Spleen (tissue), 11 donors: ENCODE results near the gene RFC2. TPM values are rescaled to one million over a fixed set of nuclear protein-coding genes. Genes with fewer than 3 reads are reported as not detected.

Experiments used
- DNase-seq: peaks from one replicate; pipeline ENCODE4 v3.0.0-alpha.2; 2020
- H3K27ac ChIP-seq, 8 donors: fragments of 200-600 bp; sonication (generic) in 7 of 8; 1 replicate in 4 of 8; 2 replicates in 4 of 8; pipeline versions ENCODE4 v1.5.0 to v1.8.0; 2016 to 2021; ENCODE audit warnings: inconsistent platforms in 4 of 8, mild to moderate bottlenecking in 4 of 8, moderate library complexity in 1 of 8
- H3K27me3 ChIP-seq, 7 donors: fragments of 200-600 bp; sonication (generic) in 6 of 7; replicated peaks in 1 of 7; 1 replicate in 4 of 7; 2 replicates in 3 of 7; pipeline versions ENCODE4 v1.5.0 to v1.8.0; 2016 to 2021; ENCODE audit warnings: inconsistent platforms in 3 of 7, mild to moderate bottlenecking in 1 of 7
- H3K36me3 ChIP-seq, 6 donors: fragments of 200-600 bp; sonication (generic) in 5 of 6; 1 replicate in 4 of 6; 2 replicates in 2 of 6; pipeline versions ENCODE4 v1.5.0 to v1.8.0; 2016 to 2021; ENCODE audit warnings: inconsistent platforms in 2 of 6
- H3K4me1 ChIP-seq, 6 donors: fragments of 200-600 bp; sonication (generic) in 5 of 6; 1 replicate in 3 of 6; 2 replicates in 3 of 6; pipeline versions ENCODE4 v1.5.0 to v1.8.0; 2016 to 2021; ENCODE audit warnings: inconsistent platforms in 3 of 6
- H3K4me3 ChIP-seq, 8 donors: fragments of 200-600 bp; sonication (generic) in 7 of 8; 1 replicate in 4 of 8; 2 replicates in 4 of 8; pipeline versions ENCODE4 v1.5.0 to v1.8.0; 2016 to 2021; ENCODE audit warnings: inconsistent platforms in 4 of 8, mild to moderate bottlenecking in 4 of 8, moderate library complexity in 2 of 8
- H3K9me3 ChIP-seq, 8 donors: fragments of 200-600 bp; sonication (generic) in 7 of 8; 1 replicate in 4 of 8; 2 replicates in 4 of 8; pipeline versions ENCODE4 v1.5.0 to v1.8.0; 2016 to 2021; ENCODE audit warnings: inconsistent platforms in 4 of 8
- POLR2A ChIP-seq, 3 donors: fragments of 450-650 bp; IDR thresholded peaks; one replicate each; pipeline ENCODE4 v1.5.1; 2017; ENCODE audit warnings: antibody characterized with exemption in 3 of 3, mild to moderate bottlenecking in 1 of 3
- POLR2AphosphoS5 ChIP-seq, 3 donors: sonication (generic); formaldehyde crosslinking; IDR thresholded peaks; one replicate each; pipeline ENCODE4 v1.5.1; 2017; ENCODE audit warnings: antibody characterized with exemption in 3 of 3
- WGBS, 5 donors: extraction: QIAGEN DNeasy Blood & Tissue Kit in 3 of 5; methylation state at CpG; one replicate each; pipeline versions ENCODE4 v1.1.5 to v1.1.7; 2013 to 2018; 5-methylcytosine and 5-hydroxymethylcytosine counted together
- intact Hi-C: fragments of 100-400 bp; cut with DNase I; formaldehyde crosslinking; loops from one replicate; pipeline ENCODE4 v1.15.0; 2023; ENCODE audit warnings: low total_unique reads
- polyA plus RNA-seq, 3 donors: library from polyadenylated mRNA; stranded (reverse); fragments of 200-250 nt; gene quantifications; one replicate each; pipeline ENCODE4 v1.2.1, GENCODE V29; 2013
- total RNA-seq, 7 donors: library from RNA; depleted of rRNA in 3 of 7; stranded (reverse); fragments of >200 nt in 3 of 7; fragmentation: NEBNext Ultra II Directional in 4 of 7; extraction: Animal tissue kit (Norgen Biotek cat#: 25700) in 4 of 7; gene quantifications; one replicate each; pipeline versions ENCODE4 v1.1.0 to v1.2.1, GENCODE V29; 2016 to 2021
- TF ChIP-seq, protein P1 (sequence below), 11 experiments: fragments of 200-600 bp in 7 of 11; fragments of 450-650 bp in 4 of 11; sonication (generic) in 4 of 11; IDR thresholded peaks in 8 of 11; conservative IDR thresholded peaks in 3 of 11; 1 replicate in 7 of 11; 2 replicates in 4 of 11; pipeline versions ENCODE4 v1.4.0 to v1.8.0; 2016 to 2021; ENCODE audit warnings: antibody characterized with exemption in 11 of 11, inconsistent platforms in 4 of 11, mild to moderate bottlenecking in 1 of 11
- donor health status: healthy with polysubstance abuse.
- donor health status: DM: no; HTN: no; CAD: no; lungs with moderate emphysema.
- donor health status: DM: no; HTN: no; CAD: no.
- donor health status: Bipolar disorder and iron deficiency.
- donor health status: healthy.
- donor health status: DM: no; HTN: no; CAD: no.
- donor health status: DM: yes; HTN: yes; CAD: no.

Gene RFC2
- total and polyA plus RNA-seq, 10 donors: 7.5 to 25.0 (median 19.9) TPM

DNA sequence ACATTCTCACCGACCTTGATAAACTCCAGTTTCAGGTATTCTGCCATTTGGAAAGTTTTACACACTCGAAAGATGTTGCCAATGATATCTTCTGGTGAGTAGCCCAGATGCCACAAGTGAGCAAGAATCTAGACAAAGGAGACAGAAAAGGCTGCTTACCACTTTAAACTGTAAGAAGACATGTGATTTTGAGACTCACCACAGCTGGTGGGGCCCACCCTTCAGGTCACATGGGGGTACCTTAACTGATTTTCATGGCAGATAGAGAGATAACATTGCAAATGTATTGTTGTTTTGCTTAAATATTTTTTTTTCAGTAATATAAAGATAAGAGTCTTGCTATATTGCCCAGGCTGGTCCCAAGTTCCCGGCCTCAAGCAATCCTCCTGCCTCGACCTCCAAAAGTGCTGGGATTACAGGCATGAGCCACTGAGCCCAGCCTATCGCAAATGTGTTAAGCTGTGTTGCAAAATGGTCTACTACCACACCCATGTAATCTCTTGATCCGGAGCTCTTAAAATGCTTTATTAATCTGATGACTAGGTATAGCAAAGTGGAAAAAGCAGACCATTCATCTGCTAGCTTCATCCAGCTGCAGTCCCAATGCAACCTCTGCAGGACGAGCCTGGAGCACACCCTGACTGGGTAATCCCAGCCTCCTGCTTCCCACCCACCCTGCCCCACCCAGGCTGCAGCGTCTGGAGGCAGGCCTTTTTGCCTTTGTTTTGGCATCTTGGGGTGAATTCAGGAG is 18.5 kb downstream of the RFC2 start:
- no peak for TF ChIP-seq POLR2AphosphoS5 (IDR thresholded peaks at IDR 0.05)
- TF ChIP-seq, protein P1, sequence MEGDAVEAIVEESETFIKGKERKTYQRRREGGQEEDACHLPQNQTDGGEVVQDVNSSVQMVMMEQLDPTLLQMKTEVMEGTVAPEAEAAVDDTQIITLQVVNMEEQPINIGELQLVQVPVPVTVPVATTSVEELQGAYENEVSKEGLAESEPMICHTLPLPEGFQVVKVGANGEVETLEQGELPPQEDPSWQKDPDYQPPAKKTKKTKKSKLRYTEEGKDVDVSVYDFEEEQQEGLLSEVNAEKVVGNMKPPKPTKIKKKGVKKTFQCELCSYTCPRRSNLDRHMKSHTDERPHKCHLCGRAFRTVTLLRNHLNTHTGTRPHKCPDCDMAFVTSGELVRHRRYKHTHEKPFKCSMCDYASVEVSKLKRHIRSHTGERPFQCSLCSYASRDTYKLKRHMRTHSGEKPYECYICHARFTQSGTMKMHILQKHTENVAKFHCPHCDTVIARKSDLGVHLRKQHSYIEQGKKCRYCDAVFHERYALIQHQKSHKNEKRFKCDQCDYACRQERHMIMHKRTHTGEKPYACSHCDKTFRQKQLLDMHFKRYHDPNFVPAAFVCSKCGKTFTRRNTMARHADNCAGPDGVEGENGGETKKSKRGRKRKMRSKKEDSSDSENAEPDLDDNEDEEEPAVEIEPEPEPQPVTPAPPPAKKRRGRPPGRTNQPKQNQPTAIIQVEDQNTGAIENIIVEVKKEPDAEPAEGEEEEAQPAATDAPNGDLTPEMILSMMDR (IDR thresholded peaks at IDR 0.05 in 8 of 11, conservative IDR thresholded peaks at IDR 0.05 in 3 of 11): no peak
- TF ChIP-seq POLR2A (IDR thresholded peaks at IDR 0.05): no peak
- WGBS, 5 donors: 82 to 94% (median 87%) methylated on average over 8 of the region's 8 CpGs
- Histone ChIP-seq H3K27ac (no peak overlapping the region), H3K4me3 (no peak overlapping the region), H3K36me3 (peaks cover 3 to 100% (median 90%) of the 10 kb centered on the region in 6 donors), H3K9me3 (no peaks in the 10 kb centered on the region), H3K27me3 (no peaks in the 10 kb centered on the region), H3K4me1 (peaks cover 0 to 45% (median 15%) of the 10 kb centered on the region in 6 donors)
- no peak for DNase-seq
- intact Hi-C loops: no loop called here

DNA sequence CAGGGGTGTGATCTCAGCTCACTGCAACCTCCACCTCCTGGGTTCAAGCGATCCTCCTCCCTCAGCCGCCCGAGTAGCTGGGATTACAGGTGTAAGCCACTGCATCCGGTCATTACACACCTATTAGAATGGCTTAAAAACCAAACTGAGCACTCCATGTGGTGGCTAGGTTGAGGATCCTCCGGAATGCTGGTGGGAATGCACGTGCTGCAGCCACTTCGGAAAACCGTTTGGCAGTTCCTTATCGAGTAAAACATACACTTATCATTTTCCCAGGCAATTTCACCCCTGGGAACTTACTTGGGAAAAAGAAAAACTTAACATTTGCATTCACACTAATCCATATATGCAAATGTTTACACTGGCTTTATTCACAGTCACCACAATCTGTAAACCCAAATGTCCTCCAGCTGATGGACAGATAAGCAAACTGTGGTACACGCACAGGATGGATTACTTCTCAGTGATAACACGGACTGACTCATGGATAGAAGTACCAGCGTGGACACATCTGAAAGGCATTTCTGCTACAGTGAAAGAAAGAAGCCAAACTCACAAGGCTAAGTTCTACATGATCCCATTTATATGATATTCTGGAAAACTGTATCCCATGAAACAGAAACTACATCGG is 20.4 kb downstream of the RFC2 start:
- peaks cover 0 to 61% (median 33%) of the 10 kb centered on the region in 6 donors for H3K4me1 ChIP-seq
- H3K27me3 ChIP-seq: no peaks in the 10 kb centered on the region
- 88 to 94% (median 90%) methylated on average over 13 of the region's 13 CpGs for WGBS, 5 donors
- H3K36me3 ChIP-seq: peaks cover 3 to 100% (median 77%) of the 10 kb centered on the region in 6 donors
- H3K9me3 ChIP-seq: no peaks in the 10 kb centered on the region
- TF ChIP-seq POLR2AphosphoS5 (IDR thresholded peaks at IDR 0.05): no peak
- TF ChIP-seq POLR2A (IDR thresholded peaks at IDR 0.05): no peak
- TF ChIP-seq, protein P1 (IDR thresholded peaks at IDR 0.05 in 8 of 11, conservative IDR thresholded peaks at IDR 0.05 in 3 of 11): no peak
- H3K4me3 ChIP-seq: no peak overlapping the region
- no peak for DNase-seq
- H3K27ac ChIP-seq: peak overlapping the region in 1 of 8 donors; percentile 6
- intact Hi-C loops: no loop called here

DNA sequence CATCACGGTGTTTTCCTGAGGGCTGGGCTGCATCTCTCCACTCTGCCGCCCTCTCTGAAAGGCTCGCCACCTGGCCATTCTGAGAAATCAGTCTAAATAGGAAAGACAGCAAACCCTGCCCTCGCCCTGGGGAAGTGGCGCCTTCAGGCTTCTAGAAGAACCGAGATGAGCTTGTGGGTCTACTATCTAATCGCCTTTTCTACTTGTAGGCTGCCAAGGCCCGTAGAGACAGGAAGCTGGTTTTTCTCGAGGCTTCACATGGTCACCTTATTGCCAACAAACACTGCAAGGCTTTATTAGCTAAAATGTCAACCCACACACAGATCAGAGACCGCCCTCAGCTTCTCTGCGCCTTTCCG is 23.0 kb downstream of the RFC2 start:
- Histone ChIP-seq H3K27ac (peak overlapping the region in 7 of 8 donors; percentile 57 to 88 (median 79)), H3K4me3 (no peak overlapping the region), H3K27me3 (no peaks in the 10 kb centered on the region), H3K4me1 (peaks cover 0 to 83% (median 49%) of the 10 kb centered on the region in 6 donors), H3K9me3 (no peaks in the 10 kb centered on the region), H3K36me3 (peaks cover 3 to 95% (median 54%) of the 10 kb centered on the region in 6 donors)
- WGBS, 5 donors: 49 to 72% (median 67%) methylated on average over 12 of the region's 12 CpGs
- DNase-seq: peak; percentile 84
- intact Hi-C loops: no loop called here
- TF ChIP-seq, protein P1 (IDR thresholded peaks at IDR 0.05 in 8 of 11, conservative IDR thresholded peaks at IDR 0.05 in 3 of 11): no peak
- TF ChIP-seq POLR2AphosphoS5 (IDR thresholded peaks at IDR 0.05): peak in 1 of 3 donors; percentile 49
